ENCODE data around the gene ZNF354C. TPM values are rescaled to one million over a fixed set of nuclear protein-coding genes. Genes with fewer than 3 reads are reported as not detected.

The ZNF354C gene
- total RNA-seq, 8 experiments from 2014 or later = 3.6 to 12.0 (median 10.3) TPM

GRCh38 chr5:179118338-179118737 is 58.2 kb downstream of the ZNF354C start:
- in situ Hi-C loops (cut with MboI; ENCODE audit: low pct_unique_long_range_greater_than_20kb in 2 of 9, low sequenced_read_pairs in 9 of 9, unreplicated experiment in 9 of 9) = no loop called here
- Histone ChIP-seq H3K4me3 (no peak overlapping the region), H3K4me1 (replicated peaks in 1 of 2) (no peaks in the 10 kb centered on the region), H3K27ac (no peak overlapping the region)
- ATAC-seq (replicated peaks in 6 of 8) = no peak
- 55 to 95% (median 85%) methylated on average over 1 to 4 of the region's 4 CpGs for whole genome bisulfite sequencing, 10 experiments

DNA sequence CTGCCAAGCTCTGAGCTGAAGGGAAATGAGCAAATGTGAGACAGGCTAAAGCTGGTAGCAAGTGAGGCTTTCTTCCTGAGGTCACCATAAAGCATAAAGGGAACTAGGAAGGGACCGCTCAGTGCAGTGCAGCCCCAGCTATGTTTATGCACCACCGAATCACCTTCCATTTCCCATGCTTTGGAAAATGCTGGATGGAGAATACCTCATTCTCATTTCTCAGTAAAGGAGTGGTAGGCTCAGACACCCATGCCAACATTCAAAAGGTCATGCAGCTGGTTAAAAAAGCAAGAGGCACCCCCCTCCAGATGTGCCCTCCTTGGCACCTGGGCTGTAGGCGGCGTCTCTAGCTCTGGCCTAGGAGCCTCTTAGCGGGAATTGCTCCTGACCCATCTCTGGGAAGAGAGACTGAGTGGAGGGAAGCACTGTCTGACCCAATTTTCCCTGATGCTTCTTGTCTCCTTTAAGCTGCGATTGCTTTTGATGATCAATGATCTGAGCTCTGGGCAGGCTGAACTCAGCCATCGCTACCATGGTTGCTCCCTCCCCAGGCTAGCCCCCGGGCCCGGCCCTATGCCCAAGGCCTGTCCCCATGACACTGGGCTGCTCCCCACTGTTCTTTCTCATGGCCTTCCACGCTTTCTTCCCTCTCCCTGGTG is 58.7 kb downstream of the ZNF354C start:
- no peak for ATAC-seq (replicated peaks in 6 of 8)
- WGBS, 10 experiments = 82 to 100% (median 96%) methylated on average over 1 to 5 of the region's 10 CpGs; no CpG with 5 or more reads in 3 of the 10 experiments

DNA sequence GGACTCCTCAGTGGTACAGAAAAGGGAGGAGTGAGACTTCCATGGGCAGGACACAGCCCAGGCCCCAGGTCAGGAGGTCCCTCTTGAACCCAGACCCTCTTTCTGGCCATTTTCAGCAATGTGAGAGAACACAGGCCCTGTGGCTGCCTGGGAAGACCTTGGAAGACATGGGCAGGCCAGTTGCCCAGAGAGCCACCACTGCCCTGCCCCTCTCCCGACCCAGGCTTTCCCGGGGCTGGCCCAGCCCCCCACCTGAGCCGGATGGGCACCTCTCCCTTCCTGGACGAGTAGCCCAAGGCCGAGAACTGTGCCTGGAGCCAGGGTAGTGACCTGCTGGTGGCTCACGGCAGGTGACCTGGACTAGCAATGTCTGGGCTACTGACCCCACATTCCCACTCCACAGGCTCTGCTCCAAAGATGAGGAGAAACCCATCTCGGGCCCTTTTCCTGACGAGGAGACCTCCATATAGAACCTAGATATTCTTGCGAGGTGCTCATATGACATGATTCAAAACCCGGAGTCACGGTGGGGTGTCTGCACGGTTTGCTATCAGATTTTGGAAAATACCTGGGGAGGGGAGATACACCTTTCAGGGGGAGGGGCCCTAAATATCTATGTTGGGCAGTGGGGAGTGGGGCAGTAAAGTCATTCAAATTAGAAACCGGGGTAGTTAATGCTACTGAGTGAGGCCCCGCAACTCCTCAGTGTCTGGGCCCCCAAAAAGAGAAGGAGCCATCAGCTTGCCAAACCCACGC is 59.4 kb downstream of the ZNF354C start:
- WGBS, 10 experiments = 40 to 100% (median 88%) methylated on average over 1 to 9 of the region's 15 CpGs; no CpG with 5 or more reads in 5 of the 10 experiments
- no peak for ATAC-seq (replicated peaks in 6 of 8)
- Histone ChIP-seq H3K4me3 (no peak overlapping the region), H3K27ac (no peak overlapping the region), H3K4me1 (replicated peaks in 1 of 2) (no peaks in the 10 kb centered on the region)
- in situ Hi-C loops (cut with MboI; ENCODE audit: low pct_unique_long_range_greater_than_20kb in 2 of 9, low sequenced_read_pairs in 9 of 9, unreplicated experiment in 9 of 9) = no loop called here

More for the DNA sequence above, 58.7 kb downstream of the ZNF354C start:
- H3K4me1 ChIP-seq (replicated peaks in 1 of 2) = no peaks in the 10 kb centered on the region
- in situ Hi-C loops (cut with MboI; ENCODE audit: low pct_unique_long_range_greater_than_20kb in 2 of 9, low sequenced_read_pairs in 9 of 9, unreplicated experiment in 9 of 9) = no loop called here
- H3K27ac ChIP-seq = no peak overlapping the region
- H3K4me3 ChIP-seq = no peak overlapping the region

- H3K4me3 ChIP-seq = no peak overlapping the region
- H3K27ac ChIP-seq = no peak overlapping the region
- 80 to 100% (median 95%) methylated on average over 1 to 9 of the region's 35 CpGs; no CpG with 5 or more reads in 2 of the 10 experiments for WGBS, 10 experiments
- in situ Hi-C loops (cut with MboI; ENCODE audit: low pct_unique_long_range_greater_than_20kb in 2 of 9, low sequenced_read_pairs in 9 of 9, unreplicated experiment in 9 of 9) = no loop called here
- ATAC-seq (replicated peaks in 6 of 8) = no peak
- no peaks in the 10 kb centered on the region for H3K4me1 ChIP-seq (replicated peaks in 1 of 2)
Observed at GRCh38 chr5:179120421-179120861, 60.3 kb downstream of the ZNF354C start.

DNA sequence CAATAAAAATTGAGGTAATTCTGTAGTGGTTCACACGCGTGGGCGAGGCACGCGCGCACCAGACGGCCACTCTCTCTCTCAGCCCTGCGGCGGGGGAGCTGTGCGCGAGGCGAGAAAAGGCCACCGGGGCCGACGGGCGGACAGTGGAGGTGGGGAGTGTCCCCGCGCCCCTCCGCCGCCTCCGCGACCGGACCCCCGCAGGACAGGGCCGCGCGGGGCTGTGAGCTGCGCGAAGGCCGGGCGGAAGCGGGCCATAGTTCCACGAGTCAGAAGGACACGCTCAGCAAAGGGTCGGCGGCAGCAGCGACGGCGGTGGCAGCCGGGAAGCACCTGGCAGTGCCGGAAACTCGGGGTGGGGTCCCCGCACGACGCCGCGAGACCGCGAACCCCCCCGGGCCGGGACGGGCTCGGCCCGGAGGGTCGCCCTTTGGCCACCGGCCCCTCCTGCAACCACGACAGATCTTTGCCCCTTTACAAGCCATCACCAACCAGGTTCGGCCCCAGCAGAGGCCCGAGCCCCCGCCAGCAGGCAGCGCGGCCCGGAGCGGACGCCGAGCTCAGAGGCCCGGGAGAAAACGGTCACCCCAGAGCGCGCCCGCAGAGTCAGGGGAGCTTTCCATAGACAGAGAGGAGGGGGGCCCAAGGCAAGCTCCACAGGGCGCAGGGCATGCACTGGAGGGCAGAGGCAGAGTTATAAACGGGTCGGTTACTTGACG is 60.9 kb downstream of the ZNF354C start:
- Histone ChIP-seq H3K27ac (no peak overlapping the region), H3K4me3 (no peak overlapping the region), H3K4me1 (replicated peaks in 1 of 2) (no peaks in the 10 kb centered on the region)
- WGBS, 10 experiments = 84 to 100% (median 91%) methylated on average over 5 to 26 of the region's 75 CpGs; no CpG with 5 or more reads in 4 of the 10 experiments
- ATAC-seq (replicated peaks in 6 of 8) = no peak
- in situ Hi-C loops (cut with MboI; ENCODE audit: low pct_unique_long_range_greater_than_20kb in 2 of 9, low sequenced_read_pairs in 9 of 9, unreplicated experiment in 9 of 9) = no loop called here

DNA sequence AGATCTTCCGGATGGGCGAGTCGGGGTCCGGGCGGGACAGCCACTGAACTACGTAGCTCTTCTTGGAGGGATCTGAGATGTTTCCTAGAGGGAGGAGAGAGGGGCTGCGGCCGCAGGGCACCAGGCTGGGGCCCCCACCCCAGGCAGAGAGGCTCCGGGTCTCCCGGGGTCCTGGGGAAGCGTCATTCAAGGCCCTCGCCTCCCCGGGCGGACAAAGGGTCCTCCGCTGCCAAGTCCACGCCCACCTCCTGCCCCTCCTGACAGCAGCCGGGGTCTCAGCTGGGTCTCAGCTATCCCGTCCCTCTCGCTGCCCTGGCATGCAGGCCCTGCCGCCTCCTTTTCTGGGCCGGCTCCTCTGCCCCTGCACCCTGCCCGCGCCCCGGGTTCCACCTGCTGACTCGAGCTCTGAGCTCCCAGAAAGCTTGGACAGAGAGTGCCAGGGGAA is 61.5 kb downstream of the ZNF354C start:
- 70 to 94% (median 86%) methylated on average over 1 to 10 of the region's 25 CpGs; no CpG with 5 or more reads in 7 of the 10 experiments for WGBS, 10 experiments
- Histone ChIP-seq H3K4me1 (replicated peaks in 1 of 2) (no peaks in the 10 kb centered on the region), H3K27ac (no peak overlapping the region), H3K4me3 (no peak overlapping the region)
- in situ Hi-C loops (cut with MboI; ENCODE audit: low pct_unique_long_range_greater_than_20kb in 2 of 9, low sequenced_read_pairs in 9 of 9, unreplicated experiment in 9 of 9) = no loop called here
- ATAC-seq (replicated peaks in 6 of 8) = no peak

- Histone ChIP-seq H3K27ac (no peak overlapping the region), H3K4me3 (no peak overlapping the region), H3K4me1 (replicated peaks in 1 of 2) (no peaks in the 10 kb centered on the region)
- in situ Hi-C loops (cut with MboI; ENCODE audit: low pct_unique_long_range_greater_than_20kb in 2 of 9, low sequenced_read_pairs in 9 of 9, unreplicated experiment in 9 of 9) = no loop called here
- ATAC-seq (replicated peaks in 6 of 8) = no peak
- 40 to 100% (median 90%) methylated on average over 1 to 10 of the region's 19 CpGs; no CpG with 5 or more reads in 5 of the 10 experiments for WGBS, 10 experiments
Observed at GRCh38 chr5:179122411-179123108, 62.4 kb downstream of the ZNF354C start.

DNA sequence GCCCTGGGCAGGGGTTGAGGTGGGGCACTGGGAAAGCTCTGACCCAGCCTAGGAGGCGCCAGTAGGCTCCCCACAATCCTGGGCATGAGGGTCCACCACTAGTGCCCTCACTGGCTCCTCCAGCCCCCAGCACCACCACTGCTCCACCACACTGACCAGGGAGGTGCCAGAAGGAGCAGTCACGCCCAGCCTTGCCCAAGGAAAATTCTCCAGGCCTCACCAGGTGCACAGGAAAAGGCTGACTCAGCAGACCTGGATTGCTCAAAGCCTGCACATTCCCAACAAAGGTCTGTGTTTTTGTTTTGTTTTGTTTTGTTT is 62.9 kb downstream of the ZNF354C start:
- WGBS, 10 experiments = 60% methylated on average over 1 of the region's 2 CpGs; no CpG with 5 or more reads in 9 of the 10 experiments
- in situ Hi-C loops (cut with MboI; ENCODE audit: low pct_unique_long_range_greater_than_20kb in 2 of 9, low sequenced_read_pairs in 9 of 9, unreplicated experiment in 9 of 9) = no loop called here
- Histone ChIP-seq H3K4me1 (replicated peaks in 1 of 2) (no peaks in the 10 kb centered on the region), H3K4me3 (no peak overlapping the region), H3K27ac (no peak overlapping the region)
- no peak for ATAC-seq (replicated peaks in 6 of 8)

- ATAC-seq (replicated peaks in 6 of 8) = no peak
- 77 to 98% (median 89%) methylated on average over 1 to 8 of the region's 19 CpGs; no CpG with 5 or more reads in 3 of the 10 experiments for WGBS, 10 experiments
- in situ Hi-C loops (cut with MboI; ENCODE audit: low pct_unique_long_range_greater_than_20kb in 2 of 9, low sequenced_read_pairs in 9 of 9, unreplicated experiment in 9 of 9) = no loop called here
- Histone ChIP-seq H3K27ac (no peak overlapping the region), H3K4me1 (replicated peaks in 1 of 2) (no peaks in the 10 kb centered on the region), H3K4me3 (no peak overlapping the region)
Observed at GRCh38 chr5:179123491-179124272, 63.5 kb downstream of the ZNF354C start.

- in situ Hi-C loops (cut with MboI; ENCODE audit: low pct_unique_long_range_greater_than_20kb in 2 of 9, low sequenced_read_pairs in 9 of 9, unreplicated experiment in 9 of 9) = no loop called here
- no peak for ATAC-seq (replicated peaks in 6 of 8)
- H3K4me3 ChIP-seq = no peak overlapping the region
- no peaks in the 10 kb centered on the region for H3K4me1 ChIP-seq (replicated peaks in 1 of 2)
- H3K27ac ChIP-seq = no peak overlapping the region
- 63 to 100% (median 83%) methylated on average over 2 to 7 of the region's 21 CpGs; no CpG with 5 or more reads in 5 of the 10 experiments for WGBS, 10 experiments
Observed at GRCh38 chr5:179124273-179124852, 64.2 kb downstream of the ZNF354C start.

DNA sequence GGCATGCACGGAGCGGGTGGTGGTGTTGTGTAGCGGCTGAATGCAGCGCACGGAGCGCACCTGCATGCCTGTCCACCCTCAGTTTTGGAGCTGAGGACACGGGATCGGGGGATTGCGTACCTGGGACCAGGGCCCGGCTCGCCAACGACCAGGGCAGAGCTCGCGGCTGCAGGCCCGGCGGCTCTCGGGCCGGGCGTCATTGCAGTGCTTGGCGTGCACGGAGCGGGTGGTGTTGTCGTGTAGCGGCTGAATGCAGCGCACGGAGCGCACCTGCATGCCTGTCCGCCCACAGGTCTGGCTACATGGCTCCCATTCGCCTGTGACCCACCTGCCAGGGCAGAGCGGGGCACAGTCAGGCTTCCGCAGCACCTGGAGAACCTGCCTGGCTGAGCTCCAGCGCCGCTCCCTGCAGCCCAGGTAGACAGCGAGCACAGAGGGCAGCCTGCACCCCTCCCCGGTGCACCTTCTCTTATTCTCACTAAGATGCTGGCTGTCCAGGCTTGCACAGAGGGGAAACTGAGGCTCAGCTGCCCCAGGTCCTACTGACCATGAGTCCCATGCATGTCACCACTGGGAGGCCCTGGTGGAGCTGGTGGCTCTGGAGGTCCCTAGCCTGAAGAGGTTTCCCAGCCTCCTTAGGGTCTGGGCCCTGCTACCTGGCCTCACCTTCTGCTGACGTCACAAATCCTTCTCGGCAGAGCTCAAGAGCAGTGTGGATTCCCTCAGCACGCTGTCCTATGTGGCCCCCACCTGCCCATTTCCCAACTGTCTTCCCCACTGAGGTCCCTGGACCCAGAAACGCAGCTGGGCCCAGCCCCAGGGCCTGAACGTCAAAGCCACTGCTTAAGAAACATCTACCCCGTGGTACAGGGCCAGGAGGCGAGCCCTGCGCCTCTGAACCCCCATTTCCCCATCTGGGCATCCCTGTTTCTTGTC is 64.9 kb downstream of the ZNF354C start:
- H3K4me1 ChIP-seq (replicated peaks in 1 of 2) = no peaks in the 10 kb centered on the region
- no peak overlapping the region for H3K27ac ChIP-seq
- 67 to 100% (median 100%) methylated on average over 1 to 10 of the region's 43 CpGs; no CpG with 5 or more reads in 5 of the 10 experiments for whole genome bisulfite sequencing, 10 experiments
- no peak for ATAC-seq (replicated peaks in 6 of 8)
- H3K4me3 ChIP-seq = no peak overlapping the region
- in situ Hi-C loops (cut with MboI; ENCODE audit: low pct_unique_long_range_greater_than_20kb in 2 of 9, low sequenced_read_pairs in 9 of 9, unreplicated experiment in 9 of 9) = no loop called here

Measured in motor neuron (in vitro differentiated cells).